Stimulated activated CD4-positive, alpha-beta T cell treated with anti-CD3 and anti-CD28 coated beads, Interleukin-12 subunit alpha, Interleukin-12 subunit beta, amount 100 ng/mL, for 48 hours (primary cell): ENCODE measurements around the gene L2HGDH.

Experiments used
- DNase-seq, 3 donors: peaks; one replicate each; pipeline ENCODE4 v3.0.0-alpha.2; 2020; ENCODE audit warnings: low read depth in 2 of 3, low spot score in 1 of 3

The L2HGDH gene

GRCh38 chr14:50299585-50299984 is 12.4 kb downstream of the L2HGDH start:
- no peak for DNase-seq

DNA sequence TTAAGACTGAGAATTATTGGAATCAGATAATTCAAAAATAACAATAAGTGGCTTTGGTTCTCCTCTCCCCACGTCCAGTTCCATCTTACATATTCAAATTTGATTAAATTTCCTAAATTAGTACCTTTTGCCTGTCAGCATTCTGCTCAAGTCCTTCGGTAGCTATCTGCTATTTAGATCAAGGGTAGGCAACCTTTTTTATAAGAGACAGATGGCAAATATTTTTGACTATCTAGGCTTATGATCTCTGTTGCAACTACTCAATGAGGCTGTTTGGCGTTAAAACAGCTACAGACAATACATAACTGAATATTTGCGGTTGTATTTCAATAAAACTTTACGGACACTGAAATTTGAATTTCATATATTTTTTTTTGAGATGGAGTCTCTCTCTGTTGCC is 21.7 kb downstream of the L2HGDH start:
- DNase-seq, result no peak

GRCh38 chr14:50288146-50288545 is 23.9 kb downstream of the L2HGDH start:
- DNase-seq, result no peak

- DNase-seq, result no peak
Measured at GRCh38 chr14:50285861-50286260, 26.2 kb downstream of the L2HGDH start.

DNA sequence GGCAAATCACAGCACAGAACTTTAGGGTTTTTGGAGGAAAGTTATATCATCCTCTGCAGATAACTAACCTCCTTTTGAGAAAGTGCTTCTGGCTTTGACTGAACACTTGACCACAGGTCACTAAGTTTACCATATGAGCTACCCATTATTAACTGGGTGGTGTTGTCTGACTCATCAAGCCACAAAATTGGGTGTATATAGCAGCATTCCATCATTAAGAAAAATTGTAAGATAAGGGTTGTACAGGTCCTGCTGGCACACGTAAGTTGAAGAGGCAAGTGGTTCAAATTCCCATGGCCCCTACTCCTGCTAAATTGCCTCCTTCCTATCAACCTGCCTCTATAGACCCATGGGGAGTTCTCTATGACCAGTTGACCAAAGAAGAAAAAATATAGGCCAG is 39.5 kb downstream of the L2HGDH start:
- DNase-seq, result no peak

GRCh38 chr14:50270932-50271331 is 41.1 kb downstream of the L2HGDH start:
- DNase-seq, result no peak

- DNase-seq, result no peak
Measured at GRCh38 chr14:50265029-50265428, 47.0 kb downstream of the L2HGDH start.

- no peak for DNase-seq
Measured at GRCh38 chr14:50263321-50263720, 48.7 kb downstream of the L2HGDH start.

GRCh38 chr14:50262865-50263264 is 49.2 kb downstream of the L2HGDH start:
- no peak for DNase-seq

DNA sequence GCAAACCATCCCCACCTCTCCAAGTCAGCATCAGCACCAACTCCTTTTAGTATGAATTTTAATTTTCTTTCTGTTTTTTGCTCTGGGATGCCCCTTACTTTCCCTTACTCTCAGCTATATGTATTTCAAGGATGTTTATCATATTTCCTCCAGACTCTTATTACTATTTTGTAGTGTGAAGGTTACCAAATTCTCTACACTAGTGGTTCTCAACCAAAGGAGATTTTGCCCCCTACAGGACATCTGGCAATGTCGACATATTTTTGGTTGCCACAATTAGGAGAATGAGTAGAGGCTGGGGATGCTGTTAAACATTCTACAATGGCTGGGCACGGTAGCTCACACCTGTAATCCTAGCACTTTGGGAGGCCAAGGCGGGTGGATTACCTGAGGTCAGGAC is 51.5 kb downstream of the L2HGDH start:
- peak in 1 of 3 donors; percentile 11 for DNase-seq

DNA sequence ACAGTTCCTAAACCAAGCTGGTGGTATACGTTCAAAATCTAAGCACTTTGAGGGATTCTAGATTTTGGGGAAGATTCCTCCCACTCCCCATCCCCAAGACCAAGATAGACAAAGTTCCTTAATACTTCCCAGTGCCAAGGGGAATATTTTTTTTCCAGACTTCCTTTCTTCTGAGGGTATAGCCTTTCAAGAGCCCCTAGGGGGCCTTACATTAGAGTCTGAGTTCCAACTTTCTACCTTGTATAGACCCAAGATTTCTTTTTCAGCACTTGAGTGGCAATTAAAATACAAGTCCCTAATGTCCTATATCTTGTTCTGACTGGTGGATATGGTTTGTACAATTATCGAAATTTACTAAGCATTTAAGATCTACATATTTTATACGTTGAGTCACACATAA is 52.0 kb downstream of the L2HGDH start:
- DNase-seq, result no peak

DNA sequence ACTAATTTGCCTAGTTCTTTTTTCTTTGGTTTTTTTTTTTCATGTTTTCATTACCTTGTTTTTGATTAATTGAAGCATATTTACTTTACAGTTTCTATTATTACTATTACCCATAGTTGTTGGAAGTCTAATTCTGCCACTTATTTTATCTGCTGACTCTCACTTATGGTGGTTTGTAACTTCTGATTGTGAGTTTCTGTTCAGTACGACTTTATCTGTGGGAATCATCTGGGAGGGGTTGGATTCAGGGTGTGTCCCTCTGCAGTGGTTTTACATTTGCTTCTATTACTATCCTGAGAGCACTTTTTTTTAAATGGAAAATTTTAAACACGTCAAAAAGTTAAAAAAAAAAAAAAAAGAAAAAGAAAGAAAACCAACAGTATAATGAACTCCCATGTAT is 54.3 kb downstream of the L2HGDH start:
- no peak for DNase-seq

DNA sequence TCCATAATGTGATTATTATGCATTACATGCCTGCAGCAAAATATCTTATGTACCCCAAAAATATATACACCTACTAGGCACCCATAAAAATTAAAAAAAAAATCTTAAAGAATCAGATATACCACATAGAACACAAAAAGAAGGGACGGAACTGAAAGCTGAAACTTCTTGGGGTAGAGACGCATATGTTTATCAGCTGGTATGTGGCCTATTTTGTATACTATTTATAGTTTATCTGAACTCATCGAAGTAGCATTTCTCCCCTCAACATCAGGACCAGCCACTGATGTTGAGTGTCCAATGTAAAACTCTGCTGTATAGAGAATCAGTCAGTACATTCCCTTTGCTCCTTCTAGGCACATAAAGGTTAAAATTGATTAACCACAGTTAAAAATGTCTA is 57.8 kb downstream of the L2HGDH start:
- DNase-seq, result no peak

DNA sequence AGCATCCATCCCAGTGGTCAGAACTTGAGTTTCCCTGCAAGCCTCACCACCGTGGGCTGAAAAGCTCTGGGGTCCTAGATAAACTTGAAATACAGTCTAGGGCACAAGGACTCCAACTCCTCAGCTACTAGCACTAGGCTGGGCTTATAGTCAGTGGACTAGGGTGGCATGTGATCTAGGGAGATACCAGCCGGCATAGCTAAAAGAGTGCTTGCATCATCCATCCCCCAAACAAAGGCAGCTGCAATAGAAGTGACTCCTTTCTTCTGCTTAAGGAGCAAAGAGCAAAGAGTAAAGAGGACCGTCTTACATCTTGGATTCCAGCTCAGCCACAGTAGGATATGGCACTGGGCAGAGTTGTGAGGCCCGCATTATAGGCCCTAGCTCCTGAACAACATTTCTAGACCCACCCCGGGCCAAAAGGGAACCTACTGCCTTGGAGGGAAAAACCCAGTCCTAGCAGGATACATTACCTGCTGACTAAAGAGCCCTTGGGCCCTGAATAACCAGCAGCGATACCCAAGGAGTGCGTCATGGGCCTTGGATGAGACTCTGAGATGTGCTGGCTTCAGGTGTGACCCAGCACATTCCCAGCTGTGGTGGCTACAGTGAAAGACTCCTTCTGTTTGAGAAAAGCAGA is 62.8 kb downstream of the L2HGDH start:
- no peak for DNase-seq

GRCh38 chr14:50247245-50247644 is 64.8 kb downstream of the L2HGDH start:
- DNase-seq, result no peak

GRCh38 chr14:50242566-50243310 is 69.3 kb downstream of the L2HGDH start:
- DNase-seq, result no peak

DNA sequence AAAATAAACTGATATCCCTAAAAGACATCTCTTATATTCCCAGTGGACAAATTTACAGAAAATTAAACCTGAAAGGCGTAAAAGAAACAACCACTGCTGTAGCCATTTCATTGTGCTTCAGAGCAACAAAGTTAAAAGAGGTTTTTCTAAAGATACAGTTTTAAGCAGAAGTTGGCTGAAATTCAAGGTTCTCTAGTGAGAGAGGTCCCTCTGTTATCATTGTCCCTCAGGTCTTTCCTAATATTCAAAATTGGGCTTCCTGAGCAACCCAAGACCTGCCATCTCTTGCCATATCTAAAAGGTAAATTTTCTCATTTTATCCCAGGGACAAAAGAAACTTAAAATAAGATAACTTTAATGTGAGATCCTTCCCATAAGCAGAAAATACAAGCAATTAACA is 69.9 kb downstream of the L2HGDH start:
- DNase-seq, result no peak

DNA sequence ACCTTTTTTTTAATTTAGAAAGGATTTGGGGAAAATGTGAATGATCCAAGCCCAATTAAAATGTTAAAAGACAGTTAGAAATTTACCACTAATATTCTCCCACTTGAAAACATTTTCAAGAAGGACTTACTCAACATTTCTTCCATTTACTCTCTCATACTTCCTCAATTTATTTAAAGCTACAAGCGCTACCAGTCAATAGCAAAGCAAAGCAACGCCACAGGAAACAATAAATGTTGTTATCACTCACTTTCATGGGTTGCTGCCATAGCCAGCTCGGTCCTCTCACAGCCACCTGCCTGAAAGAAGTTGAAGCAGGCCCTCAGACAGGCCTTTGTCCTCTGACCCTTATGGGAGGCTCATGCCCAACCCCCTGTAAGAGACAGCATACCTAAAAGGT is 74.6 kb downstream of the L2HGDH start:
- DNase-seq, result no peak

- DNase-seq, result no peak
Measured at GRCh38 chr14:50233951-50234250, 78.1 kb downstream of the L2HGDH start.

DNA sequence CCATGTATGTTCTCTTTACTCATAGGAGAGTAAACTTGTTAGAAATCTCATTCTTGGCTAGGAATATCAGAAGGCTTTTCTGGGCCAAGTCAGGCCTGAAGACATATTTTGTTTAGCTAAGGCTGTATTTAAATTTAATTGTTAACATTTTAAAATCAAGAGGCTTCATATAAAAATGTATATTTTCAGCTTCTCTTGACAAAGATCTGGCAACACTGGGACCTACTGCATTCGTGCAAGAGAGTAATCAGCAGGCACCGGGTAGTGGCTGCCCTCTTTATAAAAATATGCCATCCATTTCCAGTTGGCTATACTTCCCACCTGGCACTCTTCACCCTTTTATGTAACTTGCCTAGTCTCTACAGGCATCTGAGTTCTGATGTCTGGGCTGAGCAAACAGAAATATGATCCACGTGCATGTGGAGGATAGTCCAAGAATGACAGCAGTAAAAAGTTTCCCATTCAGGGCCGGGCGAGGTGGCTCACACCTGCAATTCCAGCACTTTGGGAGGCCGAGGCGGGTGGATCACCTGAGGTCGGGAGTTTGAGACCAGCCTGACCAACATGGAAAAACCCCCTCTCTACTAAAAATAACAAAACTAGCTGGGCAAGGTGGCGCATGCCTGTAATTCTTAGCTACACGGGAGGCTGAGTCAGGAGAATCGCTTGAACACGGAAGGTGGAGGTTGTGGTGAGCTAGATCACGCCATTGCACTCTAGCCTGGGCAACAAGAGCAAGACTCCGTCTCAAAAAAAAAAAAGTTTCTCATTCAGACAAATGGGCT is 78.7 kb downstream of the L2HGDH start:
- DNase-seq, result peak in 2 of 3 donors; percentile 20 to 22

DNA sequence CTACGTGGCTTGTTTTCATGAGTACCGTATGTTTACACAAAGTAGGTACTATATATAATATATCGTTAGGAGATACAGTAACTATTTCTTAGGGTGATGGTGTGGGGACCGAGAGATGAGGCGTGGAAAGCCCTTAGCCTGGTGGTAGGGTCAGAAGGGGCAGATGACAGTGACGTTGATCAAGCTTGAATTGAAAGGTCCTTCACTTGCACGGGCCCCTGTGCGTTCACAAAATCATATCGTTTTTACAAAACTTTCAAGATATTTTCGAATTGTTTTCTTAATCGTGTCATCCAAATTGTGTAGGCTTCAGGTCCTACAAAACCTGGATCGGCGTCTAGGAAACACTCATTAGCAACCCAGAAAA is 79.8 kb downstream of the L2HGDH start:
- DNase-seq, result no peak

GRCh38 chr14:50231475-50232275 is 80.4 kb downstream of the L2HGDH start, which contains the start of gene SOS2:
Gene SOS2, minus strand, starts transcription at chr14:50231578. Its CDS starts 295 bp downstream, at chr14:50231283.
- DNase-seq, result peak; percentile 49 to 74 (median 52)
